ENCODE measurements around the gene ZNF318. TPM values are rescaled to one million over a fixed set of nuclear protein-coding genes. Genes with fewer than 3 reads are reported as not detected.
A peak's percentile ranks its signal among the peaks of the same experiment; 100 is the strongest.
"Not testable (repeated sequence)": the region's sequence is repeated elsewhere in the genome, so short reads cannot be mapped to it uniquely, and the experiment has no call there.

The ZNF318 gene, protein sequence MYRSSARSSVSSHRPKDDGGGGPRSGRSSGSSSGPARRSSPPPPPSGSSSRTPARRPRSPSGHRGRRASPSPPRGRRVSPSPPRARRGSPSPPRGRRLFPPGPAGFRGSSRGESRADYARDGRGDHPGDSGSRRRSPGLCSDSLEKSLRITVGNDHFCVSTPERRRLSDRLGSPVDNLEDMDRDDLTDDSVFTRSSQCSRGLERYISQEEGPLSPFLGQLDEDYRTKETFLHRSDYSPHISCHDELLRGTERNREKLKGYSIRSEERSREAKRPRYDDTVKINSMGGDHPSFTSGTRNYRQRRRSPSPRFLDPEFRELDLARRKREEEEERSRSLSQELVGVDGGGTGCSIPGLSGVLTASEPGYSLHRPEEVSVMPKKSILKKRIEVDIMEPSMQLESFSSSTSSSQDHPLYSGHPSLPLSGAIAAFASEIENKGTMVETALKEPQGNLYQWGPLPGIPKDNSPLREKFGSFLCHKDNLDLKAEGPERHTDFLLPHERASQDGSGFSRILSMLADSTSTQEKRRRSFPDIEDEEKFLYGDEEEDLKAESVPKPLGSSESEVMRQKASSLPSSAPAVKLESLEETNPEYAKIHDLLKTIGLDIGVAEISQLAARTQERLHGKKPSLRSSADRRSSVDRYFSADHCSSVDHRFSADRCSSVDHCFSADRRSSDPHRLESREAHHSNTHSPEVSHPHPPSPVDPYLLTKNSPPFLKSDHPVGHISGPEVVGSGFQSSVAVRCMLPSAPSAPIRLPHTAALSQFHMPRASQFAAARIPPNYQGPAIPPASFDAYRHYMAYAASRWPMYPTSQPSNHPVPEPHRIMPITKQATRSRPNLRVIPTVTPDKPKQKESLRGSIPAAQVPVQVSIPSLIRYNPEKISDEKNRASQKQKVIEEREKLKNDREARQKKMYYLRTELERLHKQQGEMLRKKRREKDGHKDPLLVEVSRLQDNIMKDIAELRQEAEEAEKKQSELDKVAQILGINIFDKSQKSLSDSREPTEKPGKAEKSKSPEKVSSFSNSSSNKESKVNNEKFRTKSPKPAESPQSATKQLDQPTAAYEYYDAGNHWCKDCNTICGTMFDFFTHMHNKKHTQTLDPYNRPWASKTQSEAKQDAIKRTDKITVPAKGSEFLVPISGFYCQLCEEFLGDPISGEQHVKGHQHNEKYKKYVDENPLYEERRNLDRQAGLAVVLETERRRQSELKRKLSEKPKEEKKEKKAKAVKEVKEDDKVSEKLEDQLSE (N-terminal part only)
- total RNA-seq (10 to 100 TPM; 22.5 to 24.0 TPM), total RNA-seq (53.0 to 53.9 reads per million in 2 donors)

- peak within 1 kb of the TSS; percentile 81 for H3K27ac Mint-ChIP-seq
- no peaks in the 10 kb centered on the region for H3K27me3 Mint-ChIP-seq
- DNase-seq (peak; percentile 89 to 93 (median 93)), ATAC-seq (peak; percentile 97)
- H3K4me1 Mint-ChIP-seq, result peaks cover 44% of the 10 kb centered on the region
- H3K36me3 Mint-ChIP-seq (ENCODE audit: low read depth), result peaks cover 7% of the 10 kb centered on the region
- H3K9me3 ChIP-seq (ENCODE audit: control insufficient read depth, low read length, poor library complexity, severe bottlenecking), result no peaks in the 10 kb centered on the region
- peak within 1 kb of the TSS; percentile 88 for H3K4me3 Mint-ChIP-seq
Observed at GRCh38 chr6:43369174-43370002, at the start of gene ZNF318. Gene ZNF318, minus strand, starts transcription at chr6:43369647. Its CDS starts 282 bp downstream, at chr6:43369365.

GRCh38 chr6:43416935-43417334, 47.5 kb upstream of the ZNF318 start:
- H3K4me1 Mint-ChIP-seq, result peaks cover 3% of the 10 kb centered on the region
- no peak overlapping the region for H3K4me3 Mint-ChIP-seq
- DNase-seq (no peak), ATAC-seq (no peak)
- no peaks in the 10 kb centered on the region for H3K9me3 ChIP-seq (ENCODE audit: control insufficient read depth, low read length, poor library complexity, severe bottlenecking)
- no peaks in the 10 kb centered on the region for H3K27me3 Mint-ChIP-seq
- H3K36me3 Mint-ChIP-seq (ENCODE audit: low read depth), result no peaks in the 10 kb centered on the region
- no peak overlapping the region for H3K27ac Mint-ChIP-seq

- H3K27me3 Mint-ChIP-seq; ATAC-seq; DNase-seq; H3K9me3 ChIP-seq (ENCODE audit: control insufficient read depth, low read length, poor library complexity, severe bottlenecking); H3K27ac Mint-ChIP-seq; H3K36me3 Mint-ChIP-seq (ENCODE audit: low read depth); H3K4me3 Mint-ChIP-seq; H3K4me1 Mint-ChIP-seq: not testable (repeated sequence)
Observed at GRCh38 chr6:43415275-43415674, 45.8 kb upstream of the ZNF318 start.

DNA sequence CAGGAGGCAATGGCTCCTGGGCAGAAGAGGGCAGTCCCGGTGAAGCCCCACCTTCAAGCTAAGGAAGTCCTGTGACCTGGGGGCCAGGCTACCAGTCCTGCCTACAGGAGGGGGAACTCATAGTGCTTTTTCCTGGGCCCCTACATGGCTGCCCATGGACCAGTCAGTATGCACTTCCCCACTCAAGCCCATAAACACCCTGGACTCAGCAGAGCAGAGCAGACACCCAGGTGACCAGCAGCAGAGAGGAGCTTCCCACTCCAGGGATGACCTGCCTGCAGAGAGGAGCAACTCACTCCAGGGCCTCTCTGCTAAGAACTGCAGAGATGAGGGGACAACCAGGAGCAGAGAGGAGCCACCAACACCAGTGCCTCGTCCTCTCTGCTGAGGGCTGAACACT, 43.6 kb upstream of the ZNF318 start:
- Mint-ChIP-seq H3K4me3 (no peak overlapping the region), H3K4me1 (peaks cover 3% of the 10 kb centered on the region), H3K36me3 (ENCODE audit: low read depth) (no peaks in the 10 kb centered on the region), H3K27me3 (no peaks in the 10 kb centered on the region), H3K27ac (no peak overlapping the region)
- H3K9me3 ChIP-seq (ENCODE audit: control insufficient read depth, low read length, poor library complexity, severe bottlenecking), result no peaks in the 10 kb centered on the region
- ATAC-seq (no peak), DNase-seq (no peak)

DNA sequence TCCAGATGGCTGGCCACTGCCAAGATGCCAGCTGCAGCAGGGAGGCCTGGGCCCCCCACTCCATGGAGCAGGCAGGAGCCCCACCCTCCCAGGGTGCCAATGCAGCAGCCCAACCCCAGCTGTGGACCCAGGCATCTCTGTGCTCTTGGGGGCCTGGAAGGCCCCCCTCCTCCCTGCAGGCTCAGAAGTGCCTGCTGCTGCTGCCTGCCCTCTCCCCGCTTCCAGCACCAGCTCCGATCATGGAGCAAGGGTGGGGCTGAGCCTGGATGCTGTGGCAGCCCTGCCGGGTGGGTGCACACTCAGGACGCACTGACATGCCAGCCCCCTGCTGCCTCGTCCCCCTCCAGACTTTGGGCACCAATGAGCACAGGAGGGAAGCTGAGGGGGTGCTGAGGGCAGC, 43.1 kb upstream of the ZNF318 start:
- peaks cover under 1% of the 10 kb centered on the region for H3K27me3 Mint-ChIP-seq
- H3K27ac Mint-ChIP-seq, result no peak overlapping the region
- peaks cover 3% of the 10 kb centered on the region for H3K4me1 Mint-ChIP-seq
- no peaks in the 10 kb centered on the region for H3K9me3 ChIP-seq (ENCODE audit: control insufficient read depth, low read length, poor library complexity, severe bottlenecking)
- DNase-seq (no peak), ATAC-seq (no peak)
- H3K4me3 Mint-ChIP-seq, result no peak overlapping the region
- no peaks in the 10 kb centered on the region for H3K36me3 Mint-ChIP-seq (ENCODE audit: low read depth)

- not testable (repeated sequence) for H3K27ac Mint-ChIP-seq; H3K9me3 ChIP-seq (ENCODE audit: control insufficient read depth, low read length, poor library complexity, severe bottlenecking); H3K36me3 Mint-ChIP-seq (ENCODE audit: low read depth); H3K4me1 Mint-ChIP-seq; H3K4me3 Mint-ChIP-seq; DNase-seq; ATAC-seq
- H3K27me3 Mint-ChIP-seq, result peaks cover 11% of the 10 kb centered on the region
Observed at GRCh38 chr6:43410776-43411175, 41.3 kb upstream of the ZNF318 start.

- Mint-ChIP-seq H3K4me1 (no peaks in the 10 kb centered on the region), H3K36me3 (ENCODE audit: low read depth) (peaks cover 4% of the 10 kb centered on the region), H3K27ac (no peak overlapping the region), H3K4me3 (no peak overlapping the region), H3K27me3 (peaks cover 32% of the 10 kb centered on the region)
- ATAC-seq (no peak), DNase-seq (no peak)
- H3K9me3 ChIP-seq (ENCODE audit: control insufficient read depth, low read length, poor library complexity, severe bottlenecking), result no peaks in the 10 kb centered on the region
Observed at GRCh38 chr6:43408259-43408658, 38.8 kb upstream of the ZNF318 start.

DNA sequence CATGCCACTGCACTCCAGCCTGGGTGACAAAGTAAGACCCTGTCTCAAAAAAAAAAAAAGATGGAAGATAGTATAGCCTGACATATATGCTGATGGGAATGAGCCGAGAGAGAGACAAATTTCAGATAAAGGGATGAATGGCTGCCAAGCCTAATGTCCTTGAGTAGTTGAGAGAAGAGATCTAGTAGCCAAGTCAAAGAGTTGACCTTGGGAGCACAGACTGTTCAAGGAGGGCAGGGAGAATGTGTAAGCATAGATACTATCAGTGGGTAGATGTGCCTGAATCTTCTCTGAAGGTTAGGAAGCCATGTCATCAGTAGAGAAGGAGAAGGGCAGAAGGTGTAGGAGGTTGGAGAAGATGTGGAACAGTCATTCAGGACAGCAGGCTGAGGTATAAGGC, 37.8 kb upstream of the ZNF318 start:
- H3K4me3 Mint-ChIP-seq, result no peak overlapping the region
- H3K9me3 ChIP-seq (ENCODE audit: control insufficient read depth, low read length, poor library complexity, severe bottlenecking), result no peaks in the 10 kb centered on the region
- H3K4me1 Mint-ChIP-seq, result no peaks in the 10 kb centered on the region
- ATAC-seq (no peak), DNase-seq (no peak)
- peaks cover 36% of the 10 kb centered on the region for H3K27me3 Mint-ChIP-seq
- peak overlapping the region; percentile 49 for H3K27ac Mint-ChIP-seq
- peaks cover 4% of the 10 kb centered on the region for H3K36me3 Mint-ChIP-seq (ENCODE audit: low read depth)

DNA sequence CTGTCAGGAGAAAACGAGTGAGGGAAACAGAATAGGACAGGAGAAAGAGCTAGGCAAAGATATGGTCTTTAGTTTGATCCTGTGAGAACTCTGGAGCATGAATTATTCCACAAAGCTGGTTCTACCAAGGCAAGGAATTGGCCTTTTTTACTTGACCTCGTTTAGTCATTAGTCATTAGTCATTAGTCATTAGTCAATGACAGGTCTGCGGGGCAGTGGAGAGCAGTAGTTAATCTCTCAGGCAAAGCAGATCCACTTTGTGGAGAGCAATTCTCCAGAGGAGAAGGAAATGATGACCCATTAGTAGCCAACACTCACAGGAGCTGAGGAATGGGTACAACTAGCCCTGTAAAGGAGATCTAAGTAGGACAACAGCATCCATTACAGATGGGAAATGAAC, 35.9 kb upstream of the ZNF318 start:
- peaks cover 44% of the 10 kb centered on the region for H3K27me3 Mint-ChIP-seq
- H3K4me1 Mint-ChIP-seq, result no peaks in the 10 kb centered on the region
- DNase-seq (no peak), ATAC-seq (no peak)
- no peak overlapping the region for H3K27ac Mint-ChIP-seq
- peaks cover 6% of the 10 kb centered on the region for H3K36me3 Mint-ChIP-seq (ENCODE audit: low read depth)
- no peaks in the 10 kb centered on the region for H3K9me3 ChIP-seq (ENCODE audit: control insufficient read depth, low read length, poor library complexity, severe bottlenecking)
- H3K4me3 Mint-ChIP-seq, result no peak overlapping the region

DNA sequence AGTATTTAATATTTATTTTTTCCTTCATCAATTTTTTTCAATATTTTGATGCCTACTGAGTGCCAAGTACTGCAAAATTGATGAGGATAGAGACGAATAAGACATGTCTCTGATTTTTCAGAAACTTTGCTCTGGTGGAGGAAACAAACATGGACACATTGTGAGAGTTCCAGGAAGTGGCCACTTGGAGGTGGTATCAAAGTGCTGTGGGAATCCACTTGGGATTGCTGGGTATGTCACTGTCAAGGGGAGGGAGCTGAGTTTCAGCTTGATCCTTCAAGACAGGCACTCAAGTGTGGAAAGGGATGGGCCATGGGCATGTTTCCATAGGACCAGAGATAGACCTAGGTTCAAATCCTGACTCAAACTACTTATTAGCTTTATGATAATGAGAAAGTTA, 33.4 kb upstream of the ZNF318 start:
- H3K9me3 ChIP-seq (ENCODE audit: control insufficient read depth, low read length, poor library complexity, severe bottlenecking), result no peaks in the 10 kb centered on the region
- H3K4me1 Mint-ChIP-seq, result no peaks in the 10 kb centered on the region
- H3K4me3 Mint-ChIP-seq, result no peak overlapping the region
- no peak overlapping the region for H3K27ac Mint-ChIP-seq
- ATAC-seq, result no peak
- peaks cover 51% of the 10 kb centered on the region for H3K27me3 Mint-ChIP-seq
- DNase-seq, result no peak
- peaks cover 6% of the 10 kb centered on the region for H3K36me3 Mint-ChIP-seq (ENCODE audit: low read depth)

- H3K4me3 Mint-ChIP-seq, result no peak overlapping the region
Observed at GRCh38 chr6:43401730-43402129, 32.3 kb upstream of the ZNF318 start.

GRCh38 chr6:43399932-43400487, 30.6 kb upstream of the ZNF318 start:
- no peak for DNase-seq
- no peak for ATAC-seq
- Mint-ChIP-seq H3K27ac (no peak overlapping the region), H3K4me1 (no peaks in the 10 kb centered on the region), H3K4me3 (no peak overlapping the region), H3K36me3 (ENCODE audit: low read depth) (peaks cover 4% of the 10 kb centered on the region), H3K27me3 (peaks cover 35% of the 10 kb centered on the region)
- H3K9me3 ChIP-seq (ENCODE audit: control insufficient read depth, low read length, poor library complexity, severe bottlenecking), result no peaks in the 10 kb centered on the region

More at GRCh38 chr6:43401730-43402129, 32.3 kb upstream of the ZNF318 start:
- no peak for DNase-seq
- peaks cover 43% of the 10 kb centered on the region for H3K27me3 Mint-ChIP-seq
- H3K4me1 Mint-ChIP-seq, result no peaks in the 10 kb centered on the region
- peaks cover 6% of the 10 kb centered on the region for H3K36me3 Mint-ChIP-seq (ENCODE audit: low read depth)
- H3K9me3 ChIP-seq (ENCODE audit: control insufficient read depth, low read length, poor library complexity, severe bottlenecking), result no peaks in the 10 kb centered on the region
- H3K27ac Mint-ChIP-seq, result no peak overlapping the region
- no peak for ATAC-seq

All from T-helper 17 cell (primary cell).